ENCODE results near the gene CD37.

Gene CD37

DNA sequence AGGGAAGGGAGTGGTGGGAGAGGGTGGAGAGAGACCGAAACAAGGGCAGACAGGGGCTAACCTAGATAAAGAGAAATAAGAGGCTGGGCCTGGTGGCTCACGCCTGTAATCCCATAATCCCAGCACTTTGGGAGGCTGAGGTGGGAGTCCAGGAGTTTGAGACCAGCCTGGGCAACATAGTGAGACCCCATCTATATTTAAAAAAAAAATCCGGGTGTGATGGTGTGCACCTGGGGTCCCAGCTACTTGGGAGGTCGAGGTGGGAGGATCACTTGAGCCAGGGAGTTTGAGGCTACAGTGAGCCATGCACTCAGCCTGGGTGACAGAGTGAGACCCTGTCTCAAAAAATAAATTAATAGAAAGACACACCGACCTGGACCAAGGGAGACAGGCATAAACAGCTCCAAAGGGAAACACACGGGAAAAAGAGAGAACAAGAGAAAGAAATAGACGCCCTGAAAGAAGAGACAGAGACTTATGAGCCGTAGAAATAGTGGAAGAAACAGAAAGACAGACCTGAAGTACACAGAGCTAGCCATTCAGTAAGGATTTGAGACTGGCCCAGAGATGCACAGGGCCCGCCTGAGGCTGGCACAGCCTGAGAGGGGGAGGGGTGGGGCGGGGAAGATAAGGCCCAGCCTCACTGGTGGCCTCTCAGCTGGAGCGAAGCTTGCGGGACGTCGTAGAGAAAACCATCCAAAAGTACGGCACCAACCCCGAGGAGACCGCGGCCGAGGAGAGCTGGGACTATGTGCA, 2.2 kb downstream of the CD37 start:
- TF ChIP-seq, protein P1, sequence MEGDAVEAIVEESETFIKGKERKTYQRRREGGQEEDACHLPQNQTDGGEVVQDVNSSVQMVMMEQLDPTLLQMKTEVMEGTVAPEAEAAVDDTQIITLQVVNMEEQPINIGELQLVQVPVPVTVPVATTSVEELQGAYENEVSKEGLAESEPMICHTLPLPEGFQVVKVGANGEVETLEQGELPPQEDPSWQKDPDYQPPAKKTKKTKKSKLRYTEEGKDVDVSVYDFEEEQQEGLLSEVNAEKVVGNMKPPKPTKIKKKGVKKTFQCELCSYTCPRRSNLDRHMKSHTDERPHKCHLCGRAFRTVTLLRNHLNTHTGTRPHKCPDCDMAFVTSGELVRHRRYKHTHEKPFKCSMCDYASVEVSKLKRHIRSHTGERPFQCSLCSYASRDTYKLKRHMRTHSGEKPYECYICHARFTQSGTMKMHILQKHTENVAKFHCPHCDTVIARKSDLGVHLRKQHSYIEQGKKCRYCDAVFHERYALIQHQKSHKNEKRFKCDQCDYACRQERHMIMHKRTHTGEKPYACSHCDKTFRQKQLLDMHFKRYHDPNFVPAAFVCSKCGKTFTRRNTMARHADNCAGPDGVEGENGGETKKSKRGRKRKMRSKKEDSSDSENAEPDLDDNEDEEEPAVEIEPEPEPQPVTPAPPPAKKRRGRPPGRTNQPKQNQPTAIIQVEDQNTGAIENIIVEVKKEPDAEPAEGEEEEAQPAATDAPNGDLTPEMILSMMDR (IDR thresholded peaks at IDR 0.05): no peak

DNA sequence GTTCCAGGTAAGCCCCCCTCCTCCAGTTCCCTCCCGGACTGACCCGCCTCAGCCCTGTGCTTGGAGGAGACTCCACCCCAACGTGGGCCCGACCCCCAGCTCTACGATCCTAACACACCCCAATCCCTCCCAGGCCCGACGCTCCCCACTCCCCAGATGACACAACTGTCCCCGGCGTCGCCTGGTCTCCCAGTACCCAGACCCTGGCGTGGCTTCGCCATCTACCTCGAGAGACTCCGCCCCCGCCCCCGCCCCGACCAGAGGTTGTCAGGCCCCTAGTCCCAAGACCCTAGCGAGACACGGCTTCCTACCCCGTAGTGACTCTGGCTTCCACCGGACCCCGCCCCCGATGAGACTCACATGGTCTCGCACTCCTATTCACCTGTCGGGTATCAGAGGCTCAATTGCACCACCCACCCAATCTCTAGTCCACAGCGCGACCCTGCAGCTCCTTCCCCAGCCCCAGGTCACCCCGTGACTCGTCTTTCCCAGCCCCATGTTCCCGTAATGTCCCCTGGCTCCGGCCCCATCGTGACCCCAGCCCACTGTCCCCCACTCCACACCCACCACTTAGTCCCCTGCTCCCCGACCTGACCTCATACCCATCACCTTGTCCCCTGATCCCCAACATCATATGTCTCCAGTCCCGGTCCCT, 2.9 kb downstream of the CD37 start:
- TF ChIP-seq, protein P1 (IDR thresholded peaks at IDR 0.05): no peak

DNA sequence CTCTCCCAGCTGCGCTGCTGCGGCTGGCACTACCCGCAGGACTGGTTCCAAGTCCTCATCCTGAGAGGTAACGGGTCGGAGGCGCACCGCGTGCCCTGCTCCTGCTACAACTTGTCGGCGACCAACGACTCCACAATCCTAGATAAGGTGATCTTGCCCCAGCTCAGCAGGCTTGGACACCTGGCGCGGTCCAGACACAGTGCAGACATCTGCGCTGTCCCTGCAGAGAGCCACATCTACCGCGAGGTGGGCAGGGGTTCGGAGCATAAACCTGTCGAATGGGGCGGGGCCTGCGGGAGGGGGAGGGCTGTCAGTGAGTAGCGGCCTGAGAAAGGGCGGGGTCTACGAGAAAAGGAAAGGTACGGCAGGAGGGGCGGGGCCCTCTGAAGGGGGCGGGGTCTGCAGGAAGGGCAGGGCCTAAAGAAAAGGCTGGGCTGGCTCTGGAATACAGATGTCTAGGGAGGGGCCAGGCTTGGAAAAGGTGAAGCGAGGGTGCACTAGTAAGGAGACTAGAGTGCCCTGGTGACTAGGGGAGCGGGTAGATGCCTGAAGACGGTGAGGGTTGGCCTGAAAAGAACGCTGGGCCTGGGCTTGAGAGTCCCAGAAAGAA, 3.6 kb downstream of the CD37 start:
- TF ChIP-seq, protein P1 (IDR thresholded peaks at IDR 0.05): no peak

DNA sequence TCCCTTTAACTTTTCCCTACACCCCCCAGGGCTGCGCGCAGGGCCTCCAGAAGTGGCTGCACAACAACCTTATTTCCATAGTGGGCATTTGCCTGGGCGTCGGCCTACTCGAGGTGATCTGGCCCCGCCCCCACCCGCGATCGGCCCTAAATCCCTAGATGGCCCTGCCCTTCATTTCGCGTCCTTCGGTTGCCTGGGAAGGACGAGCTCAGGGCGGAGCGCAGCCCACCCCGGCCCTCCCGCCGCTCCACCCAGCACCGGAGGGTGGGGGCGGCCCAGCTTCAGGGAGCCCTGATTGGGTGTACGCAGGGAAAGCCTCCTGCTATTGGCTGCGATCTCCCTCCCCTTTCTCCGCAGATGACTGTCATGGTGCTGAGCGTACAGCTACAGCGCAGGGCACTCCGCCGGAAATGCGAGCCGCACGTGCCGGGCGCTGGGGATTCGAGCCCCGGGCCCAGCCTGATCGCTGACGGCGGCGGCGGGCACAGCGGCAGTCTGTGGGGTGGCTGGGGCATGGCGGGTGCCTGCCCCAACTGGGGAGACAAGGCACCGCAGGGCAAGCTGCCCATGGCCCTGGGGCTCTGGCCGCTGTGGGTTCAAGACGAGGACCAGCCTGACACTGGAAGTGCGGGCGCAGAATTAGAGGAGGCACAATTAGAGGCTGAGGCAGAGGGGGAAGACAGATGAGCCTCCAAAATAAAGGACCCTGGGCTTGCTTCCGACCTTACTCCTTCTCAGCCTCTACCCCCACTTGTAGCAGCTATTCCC, 4.3 kb downstream of the CD37 start:
- TF ChIP-seq, protein P1 (IDR thresholded peaks at IDR 0.05): no peak

DNA sequence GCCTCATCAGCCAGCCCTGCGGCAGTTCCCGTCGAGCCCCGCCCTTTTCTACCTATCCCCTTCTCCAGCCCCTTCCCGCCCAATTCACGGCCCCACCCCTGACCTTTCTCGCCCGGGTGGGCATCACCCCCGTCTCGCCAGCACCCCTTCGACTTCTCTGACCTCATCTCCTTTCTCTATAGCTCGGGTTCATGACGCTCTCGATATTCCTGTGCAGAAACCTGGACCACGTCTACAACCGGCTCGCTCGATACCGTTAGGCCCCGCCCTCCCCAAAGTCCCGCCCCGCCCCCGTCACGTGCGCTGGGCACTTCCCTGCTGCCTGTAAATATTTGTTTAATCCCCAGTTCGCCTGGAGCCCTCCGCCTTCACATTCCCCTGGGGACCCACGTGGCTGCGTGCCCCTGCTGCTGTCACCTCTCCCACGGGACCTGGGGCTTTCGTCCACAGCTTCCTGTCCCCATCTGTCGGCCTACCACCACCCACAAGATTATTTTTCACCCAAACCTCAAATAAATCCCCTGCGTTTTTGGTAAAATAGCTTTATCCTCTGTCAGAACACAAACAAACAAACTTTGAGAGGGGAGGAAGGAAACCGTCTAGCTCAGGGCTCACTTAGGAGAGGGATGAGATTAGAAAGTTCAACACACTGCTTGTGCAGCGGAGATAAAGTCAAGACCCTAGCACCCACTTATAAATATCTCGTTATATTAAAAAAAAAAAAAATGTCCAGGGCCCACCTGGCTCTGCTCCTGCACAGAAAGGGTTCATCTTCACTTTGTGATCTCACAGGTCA, 5.1 kb downstream of the CD37 start:
- TF ChIP-seq, protein P1 (IDR thresholded peaks at IDR 0.05): no peak

DNA sequence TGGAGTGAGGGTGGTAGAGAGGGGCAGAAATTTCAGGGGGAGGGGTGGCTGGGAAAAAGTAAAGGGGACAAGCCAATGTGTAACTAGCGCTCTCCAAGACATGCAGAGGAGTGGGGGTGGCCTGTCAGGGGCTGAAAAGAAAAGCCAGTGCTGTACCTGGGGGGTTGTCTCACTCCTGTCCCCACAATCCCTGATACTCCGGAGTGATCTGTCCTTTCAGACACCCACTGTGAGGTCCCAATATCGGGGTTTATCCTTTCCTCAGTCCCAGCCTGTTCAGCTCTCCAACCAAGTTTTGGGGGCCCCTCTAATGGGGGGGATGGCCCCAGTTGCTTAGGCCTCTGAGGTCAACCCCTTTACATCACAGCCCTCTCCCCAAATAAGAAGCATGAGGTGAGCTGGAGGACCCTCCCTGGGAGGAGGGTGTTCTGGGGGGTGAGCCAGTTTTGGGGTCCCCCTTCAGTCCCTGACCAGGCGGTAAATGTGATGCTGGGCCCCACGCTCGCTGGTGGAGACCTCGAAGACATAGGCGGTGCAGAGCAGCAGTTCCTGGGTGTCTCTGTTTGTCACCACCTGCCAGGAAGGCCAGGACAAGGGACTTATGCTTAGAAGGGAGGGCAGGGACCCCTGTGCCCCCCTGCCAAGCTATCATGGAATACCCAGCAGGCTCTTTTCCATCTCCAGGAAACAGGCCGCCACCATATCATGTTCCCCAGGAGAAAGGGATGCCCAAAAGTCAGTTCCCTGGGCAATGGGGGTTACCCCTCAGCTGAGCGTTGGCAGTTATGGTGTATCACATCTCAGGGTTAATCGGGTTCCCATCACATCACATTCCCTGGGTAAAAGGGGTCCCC, 5.9 kb downstream of the CD37 start:
- TF ChIP-seq, protein P1 (IDR thresholded peaks at IDR 0.05): no peak
